DMS 273 (cell line): ENCODE results near the gene C16orf95.

Source experiments
- DNase-seq: peaks from one replicate; lab custom pipeline; 2025; ENCODE audit not compliant: unreplicated experiment; lab: John Stamatoyannopoulos, UW

Gene C16orf95

GRCh38 chr16:87319997-87320491 is 2.9 kb upstream of the C16orf95 start:
- DNase-seq, result no peak

- DNase-seq, result no peak
Observed at GRCh38 chr16:87319011-87319410, 1.8 kb upstream of the C16orf95 start.

- DNase-seq, result peak; percentile 75
Observed at GRCh38 chr16:87317750-87318644, 805 bp upstream of the C16orf95 start.

- no peak for DNase-seq
Observed at GRCh38 chr16:87316450-87316922, 706 bp downstream of the C16orf95 start.

- DNase-seq, result peak; percentile 78
Observed at GRCh38 chr16:87314990-87315420, 2.2 kb downstream of the C16orf95 start.

GRCh38 chr16:87312008-87312407 is 5.2 kb downstream of the C16orf95 start:
- DNase-seq, result no peak

- no peak for DNase-seq
Observed at GRCh38 chr16:87311387-87311786, 5.8 kb downstream of the C16orf95 start.

GRCh38 chr16:87310610-87311009 is 6.6 kb downstream of the C16orf95 start:
- no peak for DNase-seq

GRCh38 chr16:87309620-87310525 is 7.3 kb downstream of the C16orf95 start:
- no peak for DNase-seq

- DNase-seq, result no peak
Observed at GRCh38 chr16:87308826-87309225, 8.4 kb downstream of the C16orf95 start.

GRCh38 chr16:87306516-87306915 is 10.7 kb downstream of the C16orf95 start:
- DNase-seq, result no peak

- peak; percentile 90 for DNase-seq
Observed at GRCh38 chr16:87305505-87306391, 11.4 kb downstream of the C16orf95 start.

- no peak for DNase-seq
Observed at GRCh38 chr16:87304951-87305350, 12.2 kb downstream of the C16orf95 start.

- no peak for DNase-seq
Observed at GRCh38 chr16:87303962-87304521, 13.2 kb downstream of the C16orf95 start.

GRCh38 chr16:87303431-87303930 is 13.7 kb downstream of the C16orf95 start:
- DNase-seq, result no peak

GRCh38 chr16:87298857-87299465 is 18.2 kb downstream of the C16orf95 start:
- no peak for DNase-seq

- DNase-seq, result peak; percentile 68
Observed at GRCh38 chr16:87297918-87298631, 19.1 kb downstream of the C16orf95 start.

GRCh38 chr16:87297407-87297806 is 19.8 kb downstream of the C16orf95 start:
- DNase-seq, result no peak
